Upper lobe of right lung (tissue), 1 donor: ENCODE data around the gene SYT9. TPM values are rescaled to one million over a fixed set of nuclear protein-coding genes. Genes with fewer than 3 reads are reported as not detected.

ENCODE experiments used
- ATAC-seq: fragments of 200-7000 bp; cut with Tn5 transposase; one replicate; pipeline ENCODE4 v1.9.1; 2020; ENCODE audit warnings: mild to moderate bottlenecking, moderate library complexity
- DNase-seq: peaks from one replicate; pipeline ENCODE4 v3.0.0-alpha.2; 2020
- H3K27ac ChIP-seq: fragments of 200-600 bp; one replicate; pipeline ENCODE4 v1.8.0; 2022
- H3K27me3 ChIP-seq: fragments of 200-600 bp; one replicate; pipeline ENCODE4 v1.8.0; 2022; ENCODE audit warnings: mild to moderate bottlenecking
- H3K36me3 ChIP-seq: fragments of 200-600 bp; one replicate; pipeline ENCODE4 v1.8.0; 2022
- H3K4me1 ChIP-seq: fragments of 200-600 bp; one replicate; pipeline ENCODE4 v1.8.0; 2022
- H3K4me3 ChIP-seq: fragments of 200-600 bp; one replicate; pipeline ENCODE4 v1.8.0; 2022; ENCODE audit warnings: mild to moderate bottlenecking
- H3K9me3 ChIP-seq: fragments of 200-600 bp; one replicate; pipeline ENCODE4 v1.8.0; 2022
- intact Hi-C: fragments of 100-400 bp; cut with DNase I; formaldehyde crosslinking; loops from one replicate; pipeline ENCODE4 v1.11.0; 2022
- total RNA-seq: library from RNA; stranded (reverse); fragmentation: NEBNext Ultra II Directional; extraction: Animal tissue kit (Norgen Biotek cat#: 25700); gene quantifications from one replicate; pipeline ENCODE4 v1.2.1, GENCODE V29; 2021
- TF ChIP-seq, protein P1 (sequence below): fragments of 200-600 bp; IDR thresholded peaks from one replicate; pipeline ENCODE4 v1.8.0; 2022; ENCODE audit warnings: antibody characterized with exemption
- donor health status: DM: no; HTN: yes; CAD: no; lungs with severe emphysema.

The SYT9 gene
- total RNA-seq, 1 donor from 2014 or later = 0.14 TPM

DNA sequence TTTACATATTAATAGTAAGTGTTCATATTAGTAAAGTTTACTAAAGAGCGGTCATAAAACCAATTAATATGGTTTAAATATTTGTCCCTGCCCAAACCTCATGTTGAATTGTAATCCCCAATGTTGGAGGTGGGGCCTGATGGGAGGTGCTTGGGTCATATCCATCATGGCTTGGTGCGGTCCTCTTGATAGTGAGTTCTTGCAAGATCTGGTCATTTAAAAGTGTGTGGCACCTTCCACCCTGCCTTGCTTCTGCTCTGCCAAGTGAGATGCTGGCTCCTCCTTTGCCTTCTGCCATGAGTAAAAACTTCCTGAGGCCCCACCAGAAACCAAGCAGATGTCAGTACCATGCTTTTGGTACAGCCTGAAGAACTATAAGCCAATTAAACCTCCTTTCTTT lies 178.8 kb downstream of the SYT9 start:
- intact Hi-C loops = no loop called here
- no peak for DNase-seq

DNA sequence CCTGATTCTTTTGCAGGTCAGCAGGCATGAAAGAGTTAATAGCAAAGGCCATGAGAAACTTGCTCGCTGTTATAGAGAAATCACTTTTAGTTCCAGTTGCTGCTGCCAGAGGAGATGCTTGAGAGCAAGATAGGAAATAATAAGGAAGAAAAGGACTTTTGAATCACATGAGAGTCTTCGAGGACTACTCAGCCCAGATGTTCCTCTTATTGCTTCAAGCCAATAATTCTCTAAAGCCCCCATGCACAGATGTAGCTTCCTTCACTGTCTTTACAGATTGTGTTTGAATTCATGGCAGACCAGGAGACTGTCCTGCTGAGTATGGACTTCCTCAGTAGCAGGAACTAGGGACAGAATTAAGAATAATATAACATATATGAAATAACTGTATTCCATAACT lies 183.5 kb downstream of the SYT9 start:
- Histone ChIP-seq H3K4me1 (peaks cover 3% of the 10 kb centered on the region), H3K36me3 (no peaks in the 10 kb centered on the region), H3K27ac (no peak overlapping the region), H3K9me3 (no peaks in the 10 kb centered on the region), H3K4me3 (no peak overlapping the region), H3K27me3 (no peaks in the 10 kb centered on the region)
- intact Hi-C loops = no loop called here
- ATAC-seq (no peak), DNase-seq (no peak)
- TF ChIP-seq, protein P1, sequence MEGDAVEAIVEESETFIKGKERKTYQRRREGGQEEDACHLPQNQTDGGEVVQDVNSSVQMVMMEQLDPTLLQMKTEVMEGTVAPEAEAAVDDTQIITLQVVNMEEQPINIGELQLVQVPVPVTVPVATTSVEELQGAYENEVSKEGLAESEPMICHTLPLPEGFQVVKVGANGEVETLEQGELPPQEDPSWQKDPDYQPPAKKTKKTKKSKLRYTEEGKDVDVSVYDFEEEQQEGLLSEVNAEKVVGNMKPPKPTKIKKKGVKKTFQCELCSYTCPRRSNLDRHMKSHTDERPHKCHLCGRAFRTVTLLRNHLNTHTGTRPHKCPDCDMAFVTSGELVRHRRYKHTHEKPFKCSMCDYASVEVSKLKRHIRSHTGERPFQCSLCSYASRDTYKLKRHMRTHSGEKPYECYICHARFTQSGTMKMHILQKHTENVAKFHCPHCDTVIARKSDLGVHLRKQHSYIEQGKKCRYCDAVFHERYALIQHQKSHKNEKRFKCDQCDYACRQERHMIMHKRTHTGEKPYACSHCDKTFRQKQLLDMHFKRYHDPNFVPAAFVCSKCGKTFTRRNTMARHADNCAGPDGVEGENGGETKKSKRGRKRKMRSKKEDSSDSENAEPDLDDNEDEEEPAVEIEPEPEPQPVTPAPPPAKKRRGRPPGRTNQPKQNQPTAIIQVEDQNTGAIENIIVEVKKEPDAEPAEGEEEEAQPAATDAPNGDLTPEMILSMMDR = no peak

More for the DNA sequence above, 178.8 kb downstream of the SYT9 start:
- TF ChIP-seq, protein P1 = no peak
- no peaks in the 10 kb centered on the region for H3K36me3 ChIP-seq
- H3K4me1 ChIP-seq = no peaks in the 10 kb centered on the region
- H3K27me3 ChIP-seq = no peaks in the 10 kb centered on the region
- H3K27ac ChIP-seq = no peak overlapping the region
- no peak for ATAC-seq
- no peaks in the 10 kb centered on the region for H3K9me3 ChIP-seq
- H3K4me3 ChIP-seq = no peak overlapping the region

DNA sequence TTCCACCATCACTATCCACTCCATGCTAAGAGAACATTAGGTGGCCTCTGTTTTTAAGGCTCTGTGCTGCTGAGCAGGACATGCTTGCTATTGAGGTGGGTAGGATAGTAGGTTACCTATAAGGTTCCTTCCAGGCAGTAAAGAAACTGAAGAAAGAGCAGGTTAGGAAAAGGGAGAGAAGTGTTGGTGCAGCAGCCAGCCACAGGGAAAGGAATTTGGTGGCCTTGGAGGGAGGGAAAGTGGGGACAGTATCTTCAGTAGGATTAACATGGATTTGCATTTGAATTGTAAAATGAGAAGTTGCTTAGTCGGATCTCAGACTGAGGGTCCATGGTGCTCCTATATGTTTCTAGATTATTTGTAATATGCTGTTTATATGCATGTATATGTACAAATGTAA lies 184.4 kb downstream of the SYT9 start:
- Histone ChIP-seq H3K36me3 (no peaks in the 10 kb centered on the region), H3K4me3 (no peak overlapping the region), H3K9me3 (no peaks in the 10 kb centered on the region), H3K4me1 (peaks cover 3% of the 10 kb centered on the region), H3K27ac (no peak overlapping the region), H3K27me3 (no peaks in the 10 kb centered on the region)
- DNase-seq (no peak), ATAC-seq (no peak)
- intact Hi-C loops = no loop called here
- TF ChIP-seq, protein P1 = no peak

DNA sequence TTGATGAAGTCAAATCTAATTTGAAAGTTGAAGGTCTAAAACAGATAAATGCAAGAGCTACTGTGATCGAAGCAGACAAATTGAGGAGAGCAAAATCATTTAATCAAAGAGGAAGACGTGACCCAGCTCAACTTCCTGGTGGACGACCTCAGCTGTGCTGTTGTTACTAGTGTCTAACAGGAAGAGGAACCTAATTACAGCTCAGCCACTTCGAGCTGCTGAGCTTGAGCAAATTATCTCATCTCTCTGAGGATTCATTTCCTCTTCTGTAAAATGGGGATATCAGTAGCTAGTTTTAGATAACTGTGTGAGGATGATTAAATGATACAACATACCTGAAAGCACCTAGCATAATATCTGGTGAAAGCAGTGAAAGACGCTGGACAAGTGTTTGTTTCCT lies 185.0 kb downstream of the SYT9 start:
- H3K27ac ChIP-seq = no peak overlapping the region
- DNase-seq (no peak), ATAC-seq (peak; percentile 83)
- TF ChIP-seq, protein P1 = no peak
- H3K4me3 ChIP-seq = no peak overlapping the region
- intact Hi-C loops = no loop called here
- no peaks in the 10 kb centered on the region for H3K9me3 ChIP-seq
- peaks cover 3% of the 10 kb centered on the region for H3K4me1 ChIP-seq
- no peaks in the 10 kb centered on the region for H3K36me3 ChIP-seq
- H3K27me3 ChIP-seq = no peaks in the 10 kb centered on the region

DNA sequence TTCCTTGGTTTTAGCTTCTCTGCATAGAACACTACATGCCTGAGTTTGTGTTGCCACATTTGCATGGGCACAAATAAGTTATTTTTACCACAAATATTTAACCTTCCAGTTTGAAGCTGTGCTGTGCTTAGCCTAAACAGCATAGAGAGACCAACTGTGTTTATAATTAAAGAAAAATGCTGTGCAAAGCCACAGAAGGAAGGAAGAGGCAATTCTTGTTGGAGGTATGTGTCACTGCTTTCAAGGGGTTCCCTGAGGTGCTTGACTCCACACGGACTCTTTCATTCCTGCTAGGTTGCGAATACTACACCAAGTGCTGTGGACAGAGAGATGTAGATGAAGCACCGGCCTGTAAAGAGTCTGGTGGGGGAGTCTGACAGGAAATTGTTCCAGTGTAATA lies 186.0 kb downstream of the SYT9 start:
- Histone ChIP-seq H3K9me3 (no peaks in the 10 kb centered on the region), H3K27me3 (no peaks in the 10 kb centered on the region), H3K4me1 (peaks cover 3% of the 10 kb centered on the region), H3K27ac (no peak overlapping the region), H3K4me3 (no peak overlapping the region), H3K36me3 (no peaks in the 10 kb centered on the region)
- intact Hi-C loops = no loop called here
- DNase-seq (no peak), ATAC-seq (no peak)
- TF ChIP-seq, protein P1 = no peak

DNA sequence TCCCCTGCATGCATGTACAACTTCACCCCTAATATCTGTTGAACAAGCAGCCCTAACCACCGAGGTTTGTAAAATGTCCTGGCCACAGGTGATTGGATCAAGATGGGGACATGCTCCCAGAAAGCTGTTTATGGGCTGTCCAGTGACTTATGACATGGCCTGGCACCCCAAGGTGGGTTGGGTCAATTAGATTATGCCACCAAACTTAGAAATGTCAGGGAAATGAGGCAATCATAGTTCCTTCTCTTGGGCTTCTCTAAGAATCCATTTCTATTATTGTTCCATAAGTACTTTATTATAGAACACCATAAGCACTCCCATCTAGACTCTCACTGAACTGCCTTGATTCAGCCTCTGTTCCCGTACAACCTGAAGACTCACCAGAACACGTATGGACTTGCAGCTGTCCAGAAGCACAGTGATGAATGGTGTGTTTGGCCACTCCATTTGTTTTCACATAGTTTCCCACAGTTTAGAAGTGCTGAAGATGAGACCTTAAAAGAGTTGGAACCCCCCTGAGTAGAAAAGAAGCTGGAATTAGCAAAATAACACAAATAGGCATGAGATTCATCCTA lies 188.1 kb downstream of the SYT9 start:
- no peak overlapping the region for H3K27ac ChIP-seq
- H3K27me3 ChIP-seq = peaks cover 6% of the 10 kb centered on the region
- ATAC-seq (no peak), DNase-seq (no peak)
- H3K36me3 ChIP-seq = no peaks in the 10 kb centered on the region
- no peak overlapping the region for H3K4me3 ChIP-seq
- intact Hi-C loops = no loop called here
- TF ChIP-seq, protein P1 = no peak
- H3K9me3 ChIP-seq = no peaks in the 10 kb centered on the region
- H3K4me1 ChIP-seq = peaks cover 3% of the 10 kb centered on the region
